Measurements from ENCODE around the gene SNAP29.
"Not testable (repeated sequence)": the region's sequence is repeated elsewhere in the genome, so short reads cannot be mapped to it uniquely, and the experiment has no call there.

SNAP29 gene

DNA sequence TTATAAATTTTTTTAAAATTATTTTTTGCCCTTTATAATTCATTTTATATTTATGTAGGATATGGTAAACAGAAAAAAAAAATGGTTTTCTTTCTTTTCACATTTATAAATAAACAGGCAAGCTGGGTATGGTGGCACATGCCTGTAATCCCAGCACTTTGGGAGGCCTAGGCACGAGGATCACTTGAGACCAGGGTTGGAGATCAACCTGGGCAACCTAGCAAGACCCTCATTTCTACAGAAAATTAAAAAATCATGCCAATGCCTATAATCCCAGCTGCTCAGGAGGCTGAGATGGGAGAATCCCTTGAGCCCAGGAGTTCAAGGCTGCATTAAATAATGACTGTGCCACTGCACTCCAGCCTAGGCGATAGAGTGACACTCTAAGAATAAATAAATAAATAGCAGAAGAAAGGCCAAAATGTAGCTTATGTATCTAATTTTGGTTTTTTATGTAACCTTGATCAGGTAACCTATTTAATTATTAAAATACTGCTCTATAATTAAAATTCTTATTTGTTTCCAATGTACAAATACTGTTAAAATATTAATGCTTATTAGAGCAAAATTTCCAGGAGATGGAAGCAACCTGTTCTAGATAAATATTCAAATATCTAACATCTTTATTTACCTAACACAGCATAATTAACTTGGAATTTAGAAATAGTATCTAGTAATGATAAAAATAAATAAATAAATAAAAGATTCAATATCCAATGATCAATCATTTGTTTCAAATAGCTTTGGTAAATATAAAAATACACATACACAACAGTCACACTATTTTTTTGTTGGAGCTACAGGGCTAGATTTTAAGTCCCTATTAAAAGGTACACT is 21.6 kb upstream of the SNAP29 start:
- DNase-seq, result no peak

DNA sequence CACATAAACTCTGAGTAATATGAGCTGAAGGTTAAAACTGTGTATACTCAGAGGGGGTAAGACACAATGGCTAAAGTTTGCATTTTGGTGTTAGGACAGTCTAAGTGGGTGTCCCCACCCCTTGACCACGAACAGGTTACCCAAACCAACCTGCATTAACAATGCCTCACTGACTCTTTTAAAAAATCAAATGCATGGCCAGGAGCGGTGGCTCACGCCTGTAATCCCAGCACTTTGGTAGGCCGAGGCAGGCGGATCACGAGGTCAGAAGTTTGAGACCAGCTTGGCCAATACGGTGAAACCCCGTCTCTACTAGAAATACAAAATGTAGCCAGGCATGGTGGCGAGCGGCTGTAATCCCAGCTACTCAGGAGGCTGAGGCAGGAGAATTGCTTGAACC is 19.5 kb upstream of the SNAP29 start:
- not testable (repeated sequence) for DNase-seq

DNA sequence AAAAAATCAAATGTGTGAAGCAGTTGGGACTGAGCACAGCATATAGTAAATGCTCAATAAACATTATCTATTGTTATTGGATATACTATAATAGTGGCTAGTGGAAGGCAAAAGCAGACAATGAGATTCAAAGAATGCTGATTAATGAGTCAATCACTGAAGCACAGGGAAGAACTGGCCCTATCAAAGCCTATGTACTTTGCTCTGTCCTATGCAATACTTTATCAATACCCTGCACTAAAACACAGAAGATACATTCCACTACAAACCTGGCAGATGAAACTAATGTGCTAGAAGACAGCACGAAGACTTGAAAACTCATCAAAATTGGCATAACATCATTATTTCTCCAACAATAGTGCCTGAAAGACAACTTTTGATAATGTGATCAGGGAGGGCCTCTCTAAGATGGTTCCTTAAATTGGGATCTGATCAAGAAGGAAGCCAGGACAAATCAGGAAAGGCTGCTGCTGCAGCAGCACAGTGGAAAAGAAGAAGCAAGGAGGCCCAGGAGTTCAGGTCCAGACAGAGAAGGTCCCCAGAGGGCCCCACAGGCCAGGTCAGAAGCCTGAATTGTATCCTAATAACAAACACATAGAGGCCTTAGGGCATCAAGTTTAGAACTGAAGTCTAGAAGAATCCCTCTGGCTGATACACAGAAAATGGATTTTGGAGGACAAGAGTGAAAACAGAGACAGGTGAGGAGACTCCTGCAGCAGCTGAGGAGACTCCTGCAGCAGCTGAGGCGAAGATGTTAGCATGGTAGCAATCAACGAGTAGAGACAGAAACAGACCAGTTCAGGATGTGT is 18.8 kb upstream of the SNAP29 start:
- no peak for DNase-seq

DNA sequence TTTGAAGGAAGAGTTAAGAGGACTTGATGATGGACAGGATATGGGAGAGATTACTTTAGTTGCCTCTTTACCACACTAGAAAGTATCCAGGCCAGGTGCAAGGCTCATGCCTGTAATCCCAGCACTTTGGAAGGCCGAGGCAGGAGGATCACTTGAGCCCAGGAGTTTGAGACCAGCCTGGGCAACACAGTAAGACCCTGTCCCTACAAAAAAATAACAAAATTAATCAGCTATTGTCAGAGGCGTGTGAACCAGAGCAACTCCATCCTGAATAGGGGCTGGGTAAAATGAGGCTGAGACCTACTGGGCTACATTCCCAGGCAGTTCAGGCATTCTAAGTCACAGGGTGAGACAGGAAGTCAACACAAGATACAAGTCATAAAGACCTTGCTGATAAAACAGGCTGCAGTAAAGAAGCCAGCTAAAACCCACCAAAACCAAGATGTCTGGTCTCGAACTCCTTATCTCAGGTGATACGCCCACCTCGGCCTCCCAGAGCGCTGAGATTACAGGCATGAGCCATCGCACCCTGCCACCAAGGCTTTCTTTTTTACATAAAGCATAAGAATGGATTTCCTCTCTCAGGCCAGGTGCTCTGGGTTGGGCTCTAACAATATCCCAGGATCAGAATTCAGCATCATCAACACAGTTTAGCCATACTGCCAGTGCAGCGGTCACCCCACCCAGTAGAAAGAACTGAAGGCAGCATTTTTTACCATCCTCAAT is 18.0 kb upstream of the SNAP29 start:
- DNase-seq, result no peak

- peak; percentile 35 for DNase-seq
Observed at GRCh38 chr22:20843501-20843900, 15.3 kb upstream of the SNAP29 start.

GRCh38 chr22:20844055-20845037 is 14.5 kb upstream of the SNAP29 start:
- DNase-seq, result no peak

DNA sequence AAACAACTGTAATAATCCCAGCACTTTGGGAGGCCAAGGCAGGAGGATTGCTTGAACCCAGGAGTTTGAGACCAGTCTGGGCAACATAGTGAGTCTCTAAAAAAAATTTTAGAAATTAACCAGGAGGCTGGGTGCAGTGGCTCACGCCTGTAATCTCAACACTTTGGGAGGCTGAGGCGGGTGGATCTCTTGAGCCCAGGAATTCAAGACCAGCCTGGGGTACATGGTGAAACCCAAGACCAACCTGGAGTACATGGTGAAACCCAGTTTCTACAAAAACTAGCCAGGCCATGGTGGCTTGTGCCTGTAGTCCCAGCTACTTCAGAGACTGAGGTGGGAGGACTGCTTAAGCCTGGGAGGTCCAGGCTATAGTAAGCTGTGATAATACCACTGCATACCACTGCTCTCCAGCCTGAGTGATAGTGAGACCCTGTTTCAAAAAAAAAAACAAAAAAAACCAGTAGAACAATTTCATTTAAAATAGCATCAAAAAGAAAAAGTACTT is 11.4 kb upstream of the SNAP29 start:
- no peak for DNase-seq

- DNase-seq, result no peak
Observed at GRCh38 chr22:20852076-20852475, 6.7 kb upstream of the SNAP29 start.

GRCh38 chr22:20852503-20852902 is 6.3 kb upstream of the SNAP29 start:
- DNase-seq, result no peak

- DNase-seq, result no peak
Observed at GRCh38 chr22:20853236-20853660, 5.6 kb upstream of the SNAP29 start.

DNA sequence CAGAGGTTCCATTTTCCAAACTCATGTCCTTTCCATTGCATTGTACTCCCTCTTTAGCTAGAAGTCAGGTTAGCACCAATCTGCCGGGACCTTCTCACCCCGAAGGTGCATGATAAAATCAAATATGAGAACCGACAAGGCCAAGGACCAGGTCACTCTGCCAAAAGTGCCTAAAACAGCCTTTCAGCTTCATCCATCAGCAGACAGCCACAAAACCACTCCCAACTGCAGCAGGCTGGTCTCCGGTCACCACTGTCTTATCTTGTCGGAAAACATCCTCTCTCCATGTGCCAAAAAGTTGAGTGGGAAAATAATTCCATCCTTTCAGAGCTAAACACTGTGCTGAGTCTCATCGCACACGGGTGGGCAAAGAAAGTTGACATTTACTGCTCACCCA is 1.6 kb upstream of the SNAP29 start:
- no peak for DNase-seq

DNA sequence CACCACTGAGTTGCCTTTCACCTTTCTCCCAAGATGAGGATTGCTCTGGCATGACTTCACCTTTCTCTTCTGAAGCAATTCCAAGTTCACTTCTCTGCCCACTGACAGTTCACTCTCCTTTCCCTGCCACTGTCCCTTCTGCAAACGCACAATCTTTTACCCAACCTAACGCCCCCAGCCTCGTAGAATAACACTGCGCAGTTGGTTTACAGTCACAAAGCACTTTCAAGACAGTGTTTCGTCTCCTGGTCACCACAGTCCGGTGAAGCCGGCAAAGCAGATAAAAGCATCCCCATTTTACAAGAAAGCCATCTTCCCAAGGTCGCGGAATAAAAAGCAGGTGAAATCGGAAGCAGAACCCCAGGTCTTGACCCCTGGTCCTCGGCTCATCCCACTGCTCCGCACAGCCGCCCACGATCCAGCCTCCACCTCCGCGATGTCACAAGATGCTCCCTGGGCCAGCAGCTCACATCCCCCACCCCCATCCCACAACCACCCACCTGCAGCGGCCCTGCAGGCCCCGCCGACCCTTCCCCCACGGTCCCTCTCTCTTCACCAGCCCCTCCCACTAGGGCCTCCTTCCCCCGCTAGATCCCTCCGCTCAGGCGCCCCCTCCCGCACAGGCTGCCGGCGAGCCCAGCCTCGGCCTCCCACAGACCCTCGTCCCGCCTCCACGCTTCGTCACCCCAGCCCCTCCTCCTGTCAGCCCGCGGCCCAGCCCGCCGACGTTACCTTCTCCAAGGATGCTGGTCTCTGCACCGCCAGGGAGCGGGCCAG is 781 bp upstream of the SNAP29 start:
- DNase-seq, result peak; percentile 69

DNA sequence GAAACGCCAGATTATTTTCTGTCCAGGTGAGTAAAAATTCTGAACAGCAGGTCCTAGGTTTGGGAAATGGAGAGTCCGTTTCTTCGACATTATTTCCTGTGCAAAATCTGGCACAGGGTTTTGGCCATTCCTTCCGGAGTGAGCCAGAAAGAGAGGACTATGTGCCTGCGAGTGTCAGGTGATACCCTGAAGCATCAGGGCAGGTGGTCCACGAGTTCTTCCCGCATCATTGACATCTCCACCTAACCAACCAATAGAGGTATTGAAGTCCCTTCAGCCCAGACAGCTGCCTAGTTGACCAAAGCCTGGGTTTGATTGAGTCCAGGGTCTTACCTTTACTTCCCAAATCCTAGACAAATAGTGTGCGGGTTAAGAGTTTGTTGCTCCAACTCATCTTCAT is 808 bp downstream of the SNAP29 start:
- no peak for DNase-seq

DNA sequence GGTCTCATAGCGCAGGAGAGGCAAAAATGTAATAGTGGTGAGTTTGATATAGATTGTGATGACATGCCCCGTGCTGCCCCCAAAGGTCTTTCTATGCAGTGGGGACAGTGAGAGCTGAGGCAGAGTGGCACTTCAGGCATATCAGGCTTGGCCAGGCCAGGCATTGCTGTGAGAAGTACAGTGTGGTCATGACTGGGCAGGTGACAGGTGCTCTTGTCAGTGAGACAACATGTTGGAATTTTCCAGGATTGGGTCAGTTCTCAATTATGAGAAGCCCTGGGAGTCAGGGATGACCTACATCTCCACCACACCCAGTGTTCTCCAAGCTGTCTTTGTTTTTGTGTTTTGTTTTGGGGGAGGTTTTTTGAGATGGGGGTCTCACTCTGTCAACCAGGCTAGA is 3.7 kb downstream of the SNAP29 start:
- DNase-seq, result no peak

GRCh38 chr22:20863366-20863765 is 4.6 kb downstream of the SNAP29 start:
- DNase-seq, result no peak

- no peak for DNase-seq
Observed at GRCh38 chr22:20864186-20864908, 5.5 kb downstream of the SNAP29 start.

DNA sequence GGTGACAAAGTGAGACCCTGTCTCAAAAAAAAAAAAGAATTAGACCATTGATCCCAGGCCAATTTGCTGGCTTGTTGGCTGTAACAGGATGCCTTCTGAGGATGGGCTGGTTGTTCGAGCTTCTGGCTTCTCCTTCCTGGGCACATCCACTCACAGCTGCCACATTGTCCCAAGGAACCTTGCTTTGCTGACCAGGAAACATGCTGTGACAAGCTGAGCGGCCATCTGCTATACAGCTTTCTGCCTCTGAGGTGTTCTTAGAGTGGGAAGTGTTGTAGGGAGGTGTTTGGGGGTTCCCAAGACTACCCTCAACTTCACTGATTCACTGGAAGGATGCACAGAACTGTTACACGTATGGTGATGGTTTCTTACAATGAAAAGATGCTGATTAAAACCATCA is 6.5 kb downstream of the SNAP29 start:
- DNase-seq, result no peak

GRCh38 chr22:20865875-20866445 is 7.2 kb downstream of the SNAP29 start:
- no peak for DNase-seq

DNA sequence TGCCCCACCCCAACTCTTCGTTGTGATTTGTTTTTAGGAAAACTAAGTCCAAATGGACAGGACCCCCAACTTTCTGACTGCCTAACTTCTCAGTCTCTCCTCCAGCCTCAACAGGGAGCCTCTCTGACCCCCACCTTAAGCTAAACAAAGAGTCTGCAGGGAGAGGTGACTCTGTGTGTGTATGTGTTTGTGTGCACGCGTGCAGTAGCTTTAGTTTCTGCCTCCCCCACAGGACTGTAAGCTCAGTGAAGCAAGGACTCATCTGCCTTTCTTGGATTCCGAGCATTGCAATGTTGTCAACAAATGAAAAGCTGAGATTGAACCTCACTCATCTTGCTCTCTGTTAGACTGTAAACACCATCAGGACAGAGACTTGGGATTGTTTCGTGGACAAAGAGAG is 7.9 kb downstream of the SNAP29 start:
- DNase-seq, result no peak
